22Rv1 (cell line): ENCODE data around the gene KLC1.

Experiments
- ZFX ChIP-seq: fragments of 450-650 bp; IDR thresholded peaks from 2 replicates; pipeline ENCODE4 v1.6.1; 2017; ENCODE audit warnings: antibody characterized with exemption, borderline replicate concordance
- TF ChIP-seq, protein P1 (sequence below): fragments of 450-650 bp; IDR thresholded peaks from 2 replicates; pipeline ENCODE4 v1.5.1; 2017; ENCODE audit warnings: mild to moderate bottlenecking

DNA sequence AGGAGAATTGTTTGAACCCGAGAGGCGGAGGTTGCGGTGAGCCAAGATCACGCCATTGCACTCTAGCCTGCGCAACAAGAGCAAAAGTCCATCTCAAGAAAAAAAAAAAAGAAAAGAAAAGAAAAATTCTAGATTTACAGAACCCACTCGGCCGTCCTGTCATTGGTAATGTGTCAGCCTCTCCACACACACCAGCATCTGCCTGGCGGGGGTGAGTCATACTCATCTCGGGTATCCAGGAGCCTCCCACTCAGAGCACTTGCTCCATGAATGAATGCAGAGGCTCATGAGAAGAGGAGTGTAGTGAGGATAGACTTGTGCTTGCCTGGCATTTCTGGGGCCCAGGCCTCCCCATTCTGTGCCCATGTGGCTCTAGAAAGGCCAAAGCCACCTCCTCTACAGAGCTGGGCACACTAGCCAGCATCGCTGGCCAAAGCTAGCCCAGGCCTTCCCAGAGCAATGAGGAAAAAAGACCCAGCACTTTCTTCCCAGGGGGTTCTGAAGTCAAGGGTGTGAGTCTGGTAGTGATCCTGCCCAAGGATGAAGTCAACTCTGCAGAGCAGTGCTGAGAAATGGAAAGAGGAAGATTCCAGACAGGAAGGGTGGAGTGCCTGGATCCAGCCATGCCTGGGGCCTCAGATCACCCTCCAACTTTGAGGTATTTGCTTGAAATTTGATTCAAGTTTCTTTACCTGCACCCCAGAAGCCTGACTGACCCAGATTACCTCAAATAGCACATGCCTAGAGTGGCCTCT lies 31.2 kb upstream of the KLC1 start:
- TF ChIP-seq, protein P1, sequence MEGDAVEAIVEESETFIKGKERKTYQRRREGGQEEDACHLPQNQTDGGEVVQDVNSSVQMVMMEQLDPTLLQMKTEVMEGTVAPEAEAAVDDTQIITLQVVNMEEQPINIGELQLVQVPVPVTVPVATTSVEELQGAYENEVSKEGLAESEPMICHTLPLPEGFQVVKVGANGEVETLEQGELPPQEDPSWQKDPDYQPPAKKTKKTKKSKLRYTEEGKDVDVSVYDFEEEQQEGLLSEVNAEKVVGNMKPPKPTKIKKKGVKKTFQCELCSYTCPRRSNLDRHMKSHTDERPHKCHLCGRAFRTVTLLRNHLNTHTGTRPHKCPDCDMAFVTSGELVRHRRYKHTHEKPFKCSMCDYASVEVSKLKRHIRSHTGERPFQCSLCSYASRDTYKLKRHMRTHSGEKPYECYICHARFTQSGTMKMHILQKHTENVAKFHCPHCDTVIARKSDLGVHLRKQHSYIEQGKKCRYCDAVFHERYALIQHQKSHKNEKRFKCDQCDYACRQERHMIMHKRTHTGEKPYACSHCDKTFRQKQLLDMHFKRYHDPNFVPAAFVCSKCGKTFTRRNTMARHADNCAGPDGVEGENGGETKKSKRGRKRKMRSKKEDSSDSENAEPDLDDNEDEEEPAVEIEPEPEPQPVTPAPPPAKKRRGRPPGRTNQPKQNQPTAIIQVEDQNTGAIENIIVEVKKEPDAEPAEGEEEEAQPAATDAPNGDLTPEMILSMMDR, result no peak
- TF ChIP-seq ZFX, result no peak
